GM18505 (cell line): Measurements from ENCODE around the gene CDK11B.

ENCODE experiments used
- ATAC-seq: cut with Tn5 transposase; IDR thresholded peaks from one replicate; pipeline ENCODE4 v1.9.1; 2021; ENCODE audit not compliant: unreplicated experiment
- POLR2A ChIP-seq: IDR thresholded peaks from 4 replicates; pipeline ENCODE4 v1.6.1; 2011; ENCODE audit warnings: borderline replicate concordance; ENCODE audit not compliant: insufficient read depth, insufficient read length; ENCODE audit errors: extremely low read depth

CDK11B gene

GRCh38 chr1:1618396-1619068 is 40.3 kb downstream of the CDK11B start:
- no peak for TF ChIP-seq POLR2A
- ATAC-seq, result no peak

- ATAC-seq, result no peak
- no peak for TF ChIP-seq POLR2A
These were observed 40.9 kb downstream of the CDK11B start for GRCh38 chr1:1617925-1618324.

- no peak for ATAC-seq
- TF ChIP-seq POLR2A, result no peak
These were observed 41.3 kb downstream of the CDK11B start for GRCh38 chr1:1617516-1617915.

GRCh38 chr1:1616838-1617237 is 42.0 kb downstream of the CDK11B start:
- ATAC-seq, result no peak
- no peak for TF ChIP-seq POLR2A

GRCh38 chr1:1616045-1616790 is 42.6 kb downstream of the CDK11B start:
- ATAC-seq, result peak; percentile 21
- TF ChIP-seq POLR2A, result no peak

- TF ChIP-seq POLR2A, result peak; percentile 76
- ATAC-seq, result peak; percentile 69
These were observed 43.4 kb downstream of the CDK11B start, which contains the start of gene MIB2 for GRCh38 chr1:1615256-1616044. TSS of gene MIB2 (plus strand) at chr1:1615500. CDS start at chr1:1623453, 7,953 bp downstream.

GRCh38 chr1:1614954-1615255 is 43.9 kb downstream of the CDK11B start:
- no peak for TF ChIP-seq POLR2A
- ATAC-seq, result no peak

GRCh38 chr1:1614204-1614953 is 44.4 kb downstream of the CDK11B start:
- no peak for TF ChIP-seq POLR2A
- ATAC-seq, result no peak

GRCh38 chr1:1613509-1614082 is 45.2 kb downstream of the CDK11B start:
- TF ChIP-seq POLR2A, result no peak
- no peak for ATAC-seq

- ATAC-seq, result no peak
- no peak for TF ChIP-seq POLR2A
These were observed 46.8 kb downstream of the CDK11B start for GRCh38 chr1:1612104-1612400.

GRCh38 chr1:1610796-1611195 is 48.0 kb downstream of the CDK11B start:
- TF ChIP-seq POLR2A, result no peak
- ATAC-seq, result no peak

- no peak for TF ChIP-seq POLR2A
These were observed 48.9 kb downstream of the CDK11B start for GRCh38 chr1:1609822-1610485.

More at GRCh38 chr1:1609822-1610485, 48.9 kb downstream of the CDK11B start:
- ATAC-seq, result no peak
